Activated T-helper 17 cell treated with anti-CD3 and anti-CD28 coated beads, Interleukin-2, amount 50 U/mL, for 72 hours (primary cell): ENCODE results near the gene ACVRL1. TPM values are rescaled to one million over a fixed set of nuclear protein-coding genes. Genes with fewer than 3 reads are reported as not detected.
A peak's percentile ranks its signal among the peaks of the same experiment; 100 is the strongest.

Experiments used
- ATAC-seq: fragments of 150-1000 bp; cut with Tn5 transposase; replicated peaks from 2 replicates; pipeline ENCODE4 v1.10.0; 2021; ENCODE audit warnings: mild to moderate bottlenecking, moderate library complexity
- H3K27ac Mint-ChIP-seq: one replicate; pipeline ENCODE4 v1.8.0; 2022; ENCODE audit warnings: mixed read lengths
- H3K27me3 Mint-ChIP-seq: one replicate; pipeline ENCODE4 v1.8.0; 2022; ENCODE audit warnings: mixed read lengths
- H3K36me3 Mint-ChIP-seq: one replicate; pipeline ENCODE4 v1.8.0; 2022; ENCODE audit warnings: low read depth, mild to moderate bottlenecking, mixed read lengths
- H3K4me1 Mint-ChIP-seq: one replicate; pipeline ENCODE4 v1.8.0; 2022; ENCODE audit warnings: mixed read lengths
- H3K4me3 Mint-ChIP-seq: one replicate; pipeline ENCODE4 v1.8.0; 2022; ENCODE audit warnings: mild to moderate bottlenecking, mixed read lengths
- H3K9me3 Mint-ChIP-seq: one replicate; pipeline ENCODE4 v1.8.0; 2022; ENCODE audit warnings: mixed read lengths
- total RNA-seq, 2 donors: library from RNA; stranded (reverse); gene quantifications; one replicate each; pipeline ENCODE4 v1.2.3, GENCODE V29; 2022

Gene ACVRL1
- total RNA-seq, 2 donors from 2014 or later: not detected

DNA sequence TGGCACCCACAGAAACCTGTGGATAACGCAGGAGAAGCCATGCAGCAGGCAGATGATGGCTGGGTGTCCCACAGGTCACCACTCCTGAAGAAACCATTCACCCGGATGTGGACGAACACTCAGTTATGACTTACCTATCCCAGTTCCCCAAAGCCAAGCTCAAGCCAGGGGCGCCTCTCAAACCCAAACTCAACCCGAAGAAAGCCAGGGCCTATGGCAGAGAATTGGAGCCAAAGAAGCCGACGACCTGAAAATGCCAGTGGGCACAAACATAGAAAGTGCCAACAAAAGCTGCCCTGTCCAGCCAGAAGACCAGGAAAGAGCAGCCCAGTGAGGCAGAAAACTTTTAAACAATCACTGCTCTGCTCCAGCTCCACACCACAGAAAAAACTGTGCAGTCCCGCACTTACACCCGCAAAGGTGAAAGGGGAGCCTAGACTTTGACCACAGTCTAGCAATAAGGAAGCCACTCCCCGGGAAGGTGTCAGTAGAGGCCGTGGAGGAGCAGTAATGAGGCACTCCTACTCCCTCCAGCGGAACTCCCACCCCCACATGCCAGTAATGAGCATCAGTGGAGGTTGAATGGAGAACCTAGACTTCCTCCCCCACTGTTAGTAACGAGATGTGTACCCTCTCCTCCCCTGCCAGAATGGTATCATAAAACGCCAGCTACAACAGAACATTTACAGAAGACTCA, 6.0 kb upstream of the ACVRL1 start:
- peak; percentile 35 for ATAC-seq
- H3K9me3 Mint-ChIP-seq: no peaks in the 10 kb centered on the region
- no peak overlapping the region for H3K4me3 Mint-ChIP-seq
- H3K4me1 Mint-ChIP-seq: no peaks in the 10 kb centered on the region
- peaks cover 15% of the 10 kb centered on the region for H3K27me3 Mint-ChIP-seq
- no peak overlapping the region for H3K27ac Mint-ChIP-seq
- no peaks in the 10 kb centered on the region for H3K36me3 Mint-ChIP-seq

DNA sequence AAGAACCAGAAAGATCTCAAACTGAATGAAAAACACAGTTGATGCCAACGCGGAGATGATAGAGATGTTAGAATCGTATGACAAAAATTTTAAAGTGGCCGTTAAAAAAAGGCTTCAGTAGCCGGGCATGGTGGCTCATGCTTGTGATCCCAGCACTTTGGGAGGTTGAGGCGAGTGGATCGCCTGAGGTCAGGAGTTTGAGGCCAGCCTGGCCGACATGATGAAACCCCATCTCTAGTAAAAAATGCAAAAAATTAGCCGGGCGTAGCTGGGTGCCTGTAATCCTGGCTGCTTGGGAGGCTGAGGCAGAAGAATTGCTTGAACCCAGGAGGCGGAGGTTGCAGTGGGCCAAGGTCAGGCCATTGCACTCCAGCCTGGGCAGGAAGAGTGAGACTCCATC, 5.4 kb upstream of the ACVRL1 start:
- Mint-ChIP-seq H3K4me1 (no peaks in the 10 kb centered on the region), H3K4me3 (no peak overlapping the region), H3K27me3 (peaks cover 13% of the 10 kb centered on the region), H3K36me3 (no peaks in the 10 kb centered on the region), H3K27ac (no peak overlapping the region), H3K9me3 (no peaks in the 10 kb centered on the region)
- no peak for ATAC-seq

DNA sequence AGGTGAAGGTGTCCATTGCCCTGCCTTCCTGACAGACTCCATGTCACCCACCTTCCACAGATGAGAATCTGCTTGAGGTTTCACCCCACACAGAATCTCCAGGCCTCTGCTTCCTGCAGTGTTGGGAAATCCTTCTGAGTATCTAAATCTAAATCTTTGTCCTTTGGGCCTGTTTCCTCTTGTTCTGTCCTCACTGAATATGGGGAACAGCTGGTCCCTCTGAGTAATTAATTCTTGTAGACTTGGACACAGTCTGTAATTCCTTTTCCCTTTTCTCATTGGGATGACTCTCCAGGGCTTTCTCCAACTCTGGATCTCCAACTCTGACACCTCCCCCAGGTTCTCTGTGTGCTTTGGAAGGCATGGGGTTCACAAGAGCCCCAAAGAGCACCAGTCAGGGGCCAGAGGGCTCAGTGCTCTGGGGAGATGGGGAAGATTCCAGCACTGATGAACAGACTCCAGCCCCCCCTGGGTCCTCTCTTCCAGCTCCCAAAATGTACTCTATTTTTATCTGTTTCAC, 2.3 kb upstream of the ACVRL1 start:
- no peaks in the 10 kb centered on the region for H3K9me3 Mint-ChIP-seq
- H3K4me1 Mint-ChIP-seq: no peaks in the 10 kb centered on the region
- peaks cover 20% of the 10 kb centered on the region for H3K27me3 Mint-ChIP-seq
- no peak overlapping the region for H3K27ac Mint-ChIP-seq
- H3K4me3 Mint-ChIP-seq: no peak overlapping the region
- H3K36me3 Mint-ChIP-seq: no peaks in the 10 kb centered on the region
- ATAC-seq: no peak

- H3K9me3 Mint-ChIP-seq: no peaks in the 10 kb centered on the region
Observed at GRCh38 chr12:51905471-51906429, 1.6 kb upstream of the ACVRL1 start.

GRCh38 chr12:51906430-51907082, 748 bp upstream of the ACVRL1 start:
- ATAC-seq: no peak
- Mint-ChIP-seq H3K4me1 (no peaks in the 10 kb centered on the region), H3K36me3 (no peaks in the 10 kb centered on the region), H3K4me3 (no peak overlapping the region), H3K27ac (no peak overlapping the region), H3K27me3 (peaks cover 20% of the 10 kb centered on the region), H3K9me3 (no peaks in the 10 kb centered on the region)

More at GRCh38 chr12:51905471-51906429, 1.6 kb upstream of the ACVRL1 start:
- no peak overlapping the region for H3K4me3 Mint-ChIP-seq
- H3K4me1 Mint-ChIP-seq: no peaks in the 10 kb centered on the region
- H3K27ac Mint-ChIP-seq: no peak overlapping the region
- ATAC-seq: no peak
- H3K27me3 Mint-ChIP-seq: peaks cover 20% of the 10 kb centered on the region
- no peaks in the 10 kb centered on the region for H3K36me3 Mint-ChIP-seq

- no peak overlapping the region for H3K4me3 Mint-ChIP-seq
- H3K36me3 Mint-ChIP-seq: no peaks in the 10 kb centered on the region
- H3K4me1 Mint-ChIP-seq: no peaks in the 10 kb centered on the region
- peaks cover 20% of the 10 kb centered on the region for H3K27me3 Mint-ChIP-seq
- no peak for ATAC-seq
- H3K27ac Mint-ChIP-seq: no peak overlapping the region
- no peaks in the 10 kb centered on the region for H3K9me3 Mint-ChIP-seq
Observed at GRCh38 chr12:51907856-51908425, 637 bp downstream of the ACVRL1 start.

DNA sequence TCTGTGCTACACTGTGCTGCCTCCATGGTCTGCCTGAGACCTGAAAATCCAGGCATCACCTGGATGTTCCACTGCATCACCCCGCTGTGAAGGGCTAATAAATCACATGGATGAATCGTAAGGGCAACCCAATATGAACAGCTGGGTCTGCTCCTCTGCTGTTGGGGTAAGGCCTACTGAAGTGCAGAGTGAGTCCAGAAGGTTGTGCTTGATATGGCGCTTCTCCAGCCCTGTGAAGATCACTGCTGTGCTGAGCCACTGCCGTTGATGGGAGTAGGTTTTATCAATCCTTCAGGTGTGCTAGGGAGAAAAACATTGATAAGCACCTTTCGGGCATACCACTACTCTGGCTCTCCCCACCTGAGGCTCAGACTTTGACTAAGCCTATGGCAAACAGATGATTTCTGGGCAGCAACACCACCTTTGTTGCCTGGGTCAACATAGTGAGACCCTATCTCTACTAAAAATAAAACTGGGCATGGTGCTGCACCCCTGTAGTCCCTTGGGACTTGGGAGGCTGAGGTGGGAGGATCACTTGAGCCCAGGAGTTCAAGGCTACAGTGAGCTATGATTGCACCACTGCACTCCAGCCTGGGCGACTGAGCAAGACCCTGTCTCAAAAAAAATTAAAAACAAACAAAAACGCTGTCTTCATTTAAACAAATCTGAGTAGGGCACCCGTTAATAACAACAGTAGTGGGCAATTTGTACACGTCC, 1.7 kb downstream of the ACVRL1 start:
- Mint-ChIP-seq H3K9me3 (no peaks in the 10 kb centered on the region), H3K27ac (no peak overlapping the region), H3K27me3 (peaks cover 20% of the 10 kb centered on the region), H3K36me3 (no peaks in the 10 kb centered on the region), H3K4me1 (no peaks in the 10 kb centered on the region), H3K4me3 (no peak overlapping the region)
- no peak for ATAC-seq

DNA sequence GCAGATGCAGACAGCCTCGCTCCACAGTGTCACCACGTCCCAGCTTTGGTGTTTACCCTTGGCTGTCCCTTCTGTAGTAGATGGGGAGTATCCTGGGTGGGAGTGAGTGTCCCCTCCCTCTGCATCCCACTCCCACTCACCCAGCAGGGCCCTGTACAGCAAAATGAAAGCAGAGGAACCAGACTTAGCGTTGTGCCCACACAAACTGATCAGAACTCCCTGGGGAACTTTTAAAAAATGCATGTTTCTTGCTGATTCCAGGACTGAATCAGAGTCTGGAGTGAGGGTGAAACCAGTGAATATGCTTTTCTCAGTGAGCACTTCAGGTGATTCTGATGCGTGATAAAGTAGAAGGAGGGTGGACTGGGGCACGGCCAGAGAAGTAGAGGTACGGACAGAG, 2.9 kb downstream of the ACVRL1 start:
- ATAC-seq: no peak
- Mint-ChIP-seq H3K27me3 (peaks cover 20% of the 10 kb centered on the region), H3K4me1 (no peaks in the 10 kb centered on the region), H3K27ac (no peak overlapping the region), H3K36me3 (no peaks in the 10 kb centered on the region), H3K4me3 (no peak overlapping the region), H3K9me3 (no peaks in the 10 kb centered on the region)

GRCh38 chr12:51910691-51911090, 3.4 kb downstream of the ACVRL1 start:
- ATAC-seq: no peak
- Mint-ChIP-seq H3K4me3 (no peak overlapping the region), H3K27ac (no peak overlapping the region), H3K4me1 (no peaks in the 10 kb centered on the region), H3K9me3 (no peaks in the 10 kb centered on the region), H3K27me3 (peaks cover 20% of the 10 kb centered on the region), H3K36me3 (no peaks in the 10 kb centered on the region)

GRCh38 chr12:51911307-51911706, 4.0 kb downstream of the ACVRL1 start:
- Mint-ChIP-seq H3K9me3 (no peaks in the 10 kb centered on the region), H3K36me3 (no peaks in the 10 kb centered on the region), H3K27ac (no peak overlapping the region), H3K4me3 (no peak overlapping the region), H3K4me1 (no peaks in the 10 kb centered on the region), H3K27me3 (peaks cover 16% of the 10 kb centered on the region)
- ATAC-seq: no peak

DNA sequence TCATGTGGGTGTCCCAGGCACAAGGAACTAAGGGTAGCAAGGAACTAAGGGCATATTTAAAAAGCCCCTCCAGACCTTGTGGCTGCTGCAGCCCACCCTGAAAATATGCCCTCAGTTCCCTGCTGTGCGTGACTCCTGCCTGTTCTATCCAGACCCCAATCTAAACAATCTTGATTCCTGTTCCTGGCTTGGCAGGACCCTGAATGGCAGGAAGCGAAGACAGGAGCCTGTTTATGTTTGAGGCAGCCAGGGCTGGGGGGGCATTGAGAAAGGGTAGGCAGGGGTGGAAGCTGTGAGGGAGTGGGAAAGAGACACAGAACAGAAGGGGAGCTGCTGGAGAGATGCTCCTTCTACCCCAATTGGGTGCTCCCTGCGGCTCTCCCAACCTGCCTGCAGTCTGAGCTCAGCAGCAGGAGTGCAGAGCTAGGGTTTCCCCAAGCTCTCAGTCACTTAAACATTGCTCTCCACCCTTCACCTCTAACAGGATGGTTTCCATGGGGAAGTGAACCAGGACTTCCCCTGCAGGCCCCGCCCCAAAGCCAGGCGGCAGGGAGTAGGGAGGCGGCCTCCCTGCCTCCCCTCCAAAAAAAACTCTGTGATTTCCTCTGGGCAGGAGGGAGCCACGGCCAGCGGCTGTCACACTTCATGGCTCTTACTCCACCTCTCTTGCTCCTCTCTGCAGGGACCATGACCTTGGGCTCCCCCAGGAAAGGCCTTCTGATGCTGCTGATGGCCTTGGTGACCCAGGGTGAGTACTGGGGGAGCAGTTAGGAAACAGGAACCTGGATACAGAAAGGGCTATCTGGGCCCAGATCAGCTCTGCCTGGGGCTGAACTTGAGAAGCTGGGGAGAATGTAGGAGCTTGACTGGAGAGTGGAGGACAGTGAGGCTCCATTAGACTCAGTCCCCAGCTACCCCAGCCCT, 4.7 kb downstream of the ACVRL1 start:
- ATAC-seq: no peak
- Mint-ChIP-seq H3K27me3 (peaks cover 13% of the 10 kb centered on the region), H3K4me1 (no peaks in the 10 kb centered on the region), H3K27ac (no peak overlapping the region), H3K36me3 (no peaks in the 10 kb centered on the region), H3K4me3 (no peak overlapping the region), H3K9me3 (no peaks in the 10 kb centered on the region)

GRCh38 chr12:51913071-51914033, 6.0 kb downstream of the ACVRL1 start:
- Mint-ChIP-seq H3K9me3 (no peaks in the 10 kb centered on the region), H3K27ac (no peak overlapping the region), H3K4me1 (no peaks in the 10 kb centered on the region), H3K27me3 (peaks cover 6% of the 10 kb centered on the region), H3K36me3 (no peaks in the 10 kb centered on the region), H3K4me3 (no peak overlapping the region)
- no peak for ATAC-seq
